ENCODE results near the gene IL3RA. TPM values are rescaled to one million over a fixed set of nuclear protein-coding genes. Genes with fewer than 3 reads are reported as not detected.
"Not testable (repeated sequence)": the region's sequence is repeated elsewhere in the genome, so short reads cannot be mapped to it uniquely, and the experiment has no call there.

Gene IL3RA
- total RNA-seq, 1 donor from 2014 or later, result 77.7 TPM

- no peak for DNase-seq (ENCODE audit: extremely low read depth, low read depth, low spot score)
These were observed 83.8 kb downstream of the IL3RA start for GRCh38 chrX:1420371-1420770.

- DNase-seq (ENCODE audit: extremely low read depth, low read depth, low spot score), result no peak
These were observed 85.0 kb downstream of the IL3RA start for GRCh38 chrX:1421433-1422134.

- no peak for DNase-seq (ENCODE audit: extremely low read depth, low read depth, low spot score)
These were observed 85.5 kb downstream of the IL3RA start for GRCh38 chrX:1422135-1422465.

GRCh38 chrX:1423215-1423614 lies 86.6 kb downstream of the IL3RA start:
- DNase-seq (ENCODE audit: extremely low read depth, low read depth, low spot score), result no peak

DNA sequence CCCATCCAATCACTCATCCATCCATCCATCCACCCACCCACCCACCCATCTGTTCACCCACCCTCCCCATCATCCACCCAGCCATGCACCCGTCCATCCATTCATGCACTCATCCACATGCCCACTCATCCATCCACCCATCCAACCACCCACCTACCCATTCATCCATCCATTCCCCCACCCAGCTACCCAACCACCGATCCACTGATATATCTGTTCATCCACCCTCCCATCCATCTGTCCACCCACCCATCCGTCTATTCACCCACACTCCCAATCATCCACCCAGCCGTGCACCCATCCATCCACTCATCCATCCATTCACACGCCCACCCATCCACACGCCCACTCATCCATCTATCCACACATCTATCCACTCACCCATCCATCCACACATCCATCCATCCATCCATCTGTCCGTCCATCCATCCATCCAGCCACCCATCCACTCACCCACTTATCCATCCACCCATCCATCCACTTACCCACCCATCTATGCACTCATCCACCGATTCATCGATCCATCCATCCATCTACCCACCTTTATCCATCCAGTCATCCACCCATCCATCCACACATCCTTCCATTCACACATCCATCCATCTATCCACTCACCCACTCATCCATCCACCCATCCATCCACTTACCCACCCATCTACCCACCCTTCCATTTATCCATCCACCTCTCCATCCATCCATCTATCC lies 87.7 kb downstream of the IL3RA start:
- no peak for DNase-seq (ENCODE audit: extremely low read depth, low read depth, low spot score)

DNA sequence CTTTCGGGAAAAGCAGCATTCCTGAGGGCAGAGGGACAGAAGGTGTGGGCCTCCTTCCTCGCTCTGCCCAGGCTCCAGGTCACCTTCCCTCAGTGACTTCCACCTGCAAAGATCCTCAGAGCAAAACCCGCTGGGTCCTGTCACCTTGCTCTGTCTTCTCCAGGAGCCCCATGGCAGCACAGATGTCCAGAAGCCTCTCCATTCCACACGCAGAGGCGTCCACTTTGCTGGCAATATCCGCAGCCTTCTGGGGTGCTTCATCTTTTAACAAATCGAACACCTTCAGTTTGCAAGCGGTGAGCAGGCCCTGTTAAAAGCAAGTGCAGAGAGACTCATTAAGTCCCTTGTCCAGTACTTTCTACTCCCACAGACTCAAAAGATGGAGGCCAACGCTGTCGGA lies 88.8 kb downstream of the IL3RA start:
- no peak for DNase-seq (ENCODE audit: extremely low read depth, low read depth, low spot score)

- not testable (repeated sequence) for DNase-seq (ENCODE audit: extremely low read depth, low read depth, low spot score)
These were observed 89.7 kb downstream of the IL3RA start for GRCh38 chrX:1426321-1426720.

GRCh38 chrX:1427756-1428155 lies 91.2 kb downstream of the IL3RA start:
- no peak for DNase-seq (ENCODE audit: extremely low read depth, low read depth, low spot score)

DNA sequence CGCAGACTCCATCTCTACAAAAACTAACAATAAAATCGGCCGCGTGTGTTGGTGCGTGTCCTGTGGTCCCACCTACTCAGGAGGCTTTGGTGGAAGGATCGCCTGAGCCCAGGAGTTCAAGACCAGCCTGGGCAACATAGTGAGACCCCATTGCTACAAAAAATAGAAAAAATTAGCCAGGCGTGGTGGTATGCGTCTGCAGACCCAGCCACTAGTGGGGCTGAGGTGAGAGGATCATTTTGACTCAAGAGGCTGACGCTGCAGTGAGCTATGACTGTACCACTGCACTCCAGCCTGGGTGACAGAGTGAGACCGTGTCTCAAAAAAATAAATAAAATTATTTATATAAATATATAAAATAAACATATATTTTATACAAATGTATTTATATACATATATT lies 93.9 kb downstream of the IL3RA start:
- DNase-seq (ENCODE audit: extremely low read depth, low read depth, low spot score), result no peak

Other genes starting within 250 kb of the IL3RA start
- gene CRLF2, start 124.1 kb upstream of the IL3RA start, total RNA-seq, result not detected in 2 replicates
- gene CSF2RA, start 68.0 kb upstream of the IL3RA start, total RNA-seq, result not detected in 2 replicates
- gene SLC25A6, start 55.3 kb downstream of the IL3RA start, total RNA-seq, result 312 and 392 TPM in 2 replicates
- gene ASMTL, start 116.1 kb downstream of the IL3RA start, total RNA-seq, result 32.9 and 37.2 TPM in 2 replicates
- 0.05 and 0.23 TPM in 2 replicates for gene P2RY8, start 200.4 kb downstream of the IL3RA start, total RNA-seq

Measured in glomerular endothelial cell (primary cell).